B cell (primary cell): ENCODE measurements around the gene MYO9B. TPM values are rescaled to one million over a fixed set of nuclear protein-coding genes. Genes with fewer than 3 reads are reported as not detected.
"Not testable (repeated sequence)": the region's sequence is repeated elsewhere in the genome, so short reads cannot be mapped to it uniquely, and the experiment has no call there.

Source experiments
- ATAC-seq: fragments of 200-7000 bp; cut with Tn5 transposase; one replicate; pipeline ENCODE4 v1.10.0; 2021; ENCODE audit warnings: low read depth, mild to moderate bottlenecking, moderate number of reproducible peaks, moderate library complexity
- CTCF ChIA-PET: fragments of 350-600 bp; sonication (Branson Sonifier 250); formaldehyde crosslinking; loops from one replicate; lab custom pipeline; 2021; ENCODE audit warnings: antibody characterized with exemption, inconsistent platforms; lab: Charles Lee
- POLR2A ChIA-PET: fragments of 350-600 bp; sonication (Branson Sonifier 250); formaldehyde crosslinking; loops from one replicate; lab custom pipeline; 2021; ENCODE audit warnings: antibody characterized with exemption; lab: Charles Lee
- DNase-seq: peaks from one replicate; pipeline ENCODE4 v3.0.0; 2013
- H2AFZ ChIP-seq: 2 replicates; pipeline ENCODE4 v1.6.1; 2012; ENCODE audit warnings: mild to moderate bottlenecking, low read depth, low read length; ENCODE audit not compliant: insufficient read depth, poor library complexity, severe bottlenecking
- H3K27ac ChIP-seq, 2 donors: 1 replicate in 1 of 2; 2 replicates in 1 of 2; pipeline ENCODE4 v1.5.1; 2012 to 2013; ENCODE audit warnings: low read length in 2 of 2, mild to moderate bottlenecking in 2 of 2, moderate library complexity in 1 of 2
- H3K27me3 ChIP-seq, 4 experiments: fragments of 200-600 bp in 1 of 4; sonication (generic) in 1 of 4; replicated peaks in 1 of 4; 1 replicate in 2 of 4; 2 replicates in 2 of 4; pipeline versions ENCODE4 v1.6.1 to v1.7.0; 2013 to 2016; ENCODE audit warnings: low read length in 3 of 4, mild to moderate bottlenecking in 2 of 4, mixed read lengths in 1 of 4, moderate library complexity in 1 of 4; ENCODE audit not compliant: insufficient read depth in 4 of 4, control insufficient read depth in 3 of 4; ENCODE audit errors: control extremely low read depth in 1 of 4
- H3K36me3 ChIP-seq, 2 experiments: replicated peaks in 1 of 2; 1 replicate in 1 of 2; 2 replicates in 1 of 2; pipeline versions ENCODE4 v1.6.1 to v1.7.1; 2013; ENCODE audit warnings: low read length in 1 of 2; ENCODE audit not compliant: insufficient read depth in 2 of 2, control insufficient read depth in 1 of 2; ENCODE audit errors: control extremely low read depth in 1 of 2, extremely low read depth in 1 of 2
- H3K4me1 ChIP-seq, 2 donors: fragments of 200-600 bp in 1 of 2; sonication (generic) in 1 of 2; 1 replicate in 1 of 2; 2 replicates in 1 of 2; pipeline versions ENCODE4 v1.5.1 to v1.6.1; 2013 to 2017; ENCODE audit warnings: low read length in 2 of 2; ENCODE audit not compliant: control insufficient read depth in 2 of 2, insufficient read depth in 2 of 2
- H3K4me2 ChIP-seq: replicated peaks from 2 replicates; pipeline ENCODE3; 2012; ENCODE audit warnings: mild to moderate bottlenecking, low read depth, low read length; ENCODE audit not compliant: poor library complexity, severe bottlenecking
- H3K4me3 ChIP-seq, 5 experiments: fragments of 200-600 bp in 1 of 5; sonication (generic) in 1 of 5; 1 replicate in 3 of 5; 2 replicates in 2 of 5; pipeline versions ENCODE4 v1.5.1 to v1.7.0; 2011 to 2016; ENCODE audit warnings: low read length in 4 of 5, mild to moderate bottlenecking in 4 of 5, low read depth in 2 of 5, control low read depth in 1 of 5, moderate library complexity in 1 of 5; ENCODE audit not compliant: insufficient read depth in 1 of 5; ENCODE audit errors: control extremely low read depth in 1 of 5, extremely low read depth in 1 of 5
- H3K79me2 ChIP-seq: fragments of 200-600 bp; sonication (generic); one replicate; pipeline ENCODE4 v1.6.0; 2016; ENCODE audit warnings: low read length; ENCODE audit not compliant: control insufficient read depth, insufficient read depth
- H3K9ac ChIP-seq: fragments of 200-600 bp; sonication (generic); 2 replicates; pipeline ENCODE4 v1.6.1; 2017; ENCODE audit warnings: mild to moderate bottlenecking, low read length, moderate library complexity
- H3K9me3 ChIP-seq, 3 donors: one replicate each; pipeline versions ENCODE4 v1.6.1 to v1.7.1; 2013; ENCODE audit warnings: low read length in 2 of 3; ENCODE audit not compliant: control insufficient read depth in 2 of 3, insufficient read depth in 1 of 3; ENCODE audit errors: control extremely low read depth in 1 of 3
- H4K20me1 ChIP-seq: 2 replicates; pipeline ENCODE4 v1.6.0; 2012; ENCODE audit warnings: mild to moderate bottlenecking, low read length; ENCODE audit not compliant: insufficient read depth, control insufficient read depth, poor library complexity, severe bottlenecking
- H3K27ac Mint-ChIP-seq: one replicate; pipeline ENCODE4 v1.8.0; 2021; ENCODE audit warnings: mixed read lengths
- H3K27me3 Mint-ChIP-seq: one replicate; pipeline ENCODE4 v1.8.0; 2021; ENCODE audit warnings: mixed read lengths
- H3K4me1 Mint-ChIP-seq: one replicate; pipeline ENCODE4 v1.8.0; 2021; ENCODE audit warnings: mixed read lengths
- H3K4me3 Mint-ChIP-seq: one replicate; pipeline ENCODE4 v1.8.0; 2021; ENCODE audit warnings: mixed read lengths
- H3K9me3 Mint-ChIP-seq: one replicate; pipeline ENCODE4 v1.8.0; 2022; ENCODE audit warnings: mixed read lengths; ENCODE audit not compliant: insufficient read depth
- EZH2 ChIP-seq: IDR thresholded peaks from 2 replicates; pipeline ENCODE4 v1.6.1; 2012; ENCODE audit warnings: borderline replicate concordance, low read depth, mild to moderate bottlenecking, moderate library complexity, low read length; ENCODE audit not compliant: insufficient read depth, poor library complexity, severe bottlenecking
- WGBS: methylation state at CpG from one replicate; pipeline ENCODE4 v1.1.5; 2013; ENCODE audit warnings: missing lambda C conversion rate; ENCODE audit not compliant: insufficient coverage; 5-methylcytosine and 5-hydroxymethylcytosine counted together
- intact Hi-C: fragments of 100-400 bp; cut with micrococcal nuclease; formaldehyde crosslinking; loops from one replicate; pipeline ENCODE4 v1.10.0; 2022
- polyA plus RNA-seq: library from polyadenylated mRNA; depleted of rRNA; stranded (reverse); fragments of >200 nt; gene quantifications from 2 replicates; pipeline ENCODE4 v1.2.3, GENCODE V29; 2012
- total RNA-seq, 2 donors: library from RNA; stranded (reverse); fragments of 120-200 nt in 1 of 2; gene quantifications; 1 replicate in 1 of 2; 2 replicates in 1 of 2; pipeline versions ENCODE4 v1.2.3 to v1.2.4, GENCODE V29; 2013 to 2022
- TF ChIP-seq, protein P1 (sequence below): fragments of 200-600 bp; IDR thresholded peaks from one replicate; pipeline ENCODE4 v1.8.0; 2022; ENCODE audit warnings: antibody characterized with exemption, mild to moderate bottlenecking

Gene MYO9B
- total and polyA plus RNA-seq, 2 donors (not counting 1 experiment from before 2014, with no cell fraction given) = 256 to 273 TPM

DNA sequence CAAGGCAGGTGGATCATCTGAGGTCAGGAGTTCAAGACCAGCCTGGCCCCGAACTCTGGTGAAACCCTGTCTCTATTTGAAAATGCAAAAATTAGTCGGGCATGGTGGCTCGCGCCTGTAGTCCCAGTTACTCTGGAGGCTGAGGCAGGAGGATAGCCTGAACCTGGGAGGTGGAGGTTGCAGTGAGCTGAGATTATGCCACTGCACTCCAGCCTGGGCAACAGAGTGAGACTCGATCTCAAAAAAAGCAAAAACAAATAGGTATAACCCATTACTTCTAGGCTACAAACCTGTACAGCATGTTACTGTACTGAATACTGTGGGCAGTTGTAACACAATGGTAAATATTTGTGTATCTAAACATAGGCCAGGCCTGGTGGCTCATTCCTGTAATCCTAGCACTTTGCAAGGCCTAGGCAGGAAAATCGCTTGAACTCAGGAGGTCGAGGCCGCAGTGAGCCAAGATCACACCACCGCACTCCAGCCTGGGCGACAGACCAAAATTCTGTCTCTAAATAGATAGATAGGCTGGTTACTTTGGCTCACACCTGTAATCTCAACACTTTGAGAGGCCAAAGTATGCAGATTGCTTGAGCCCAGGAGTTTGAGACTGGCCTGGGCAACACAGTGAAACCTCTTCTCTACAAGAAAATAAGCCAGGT is 63.5 kb downstream of the MYO9B start:
- Histone ChIP-seq H4K20me1 (peaks cover 50% of the 10 kb centered on the region), H3K4me3 (no peak overlapping the region), H2AFZ (no peak overlapping the region), H3K36me3 (peaks cover 0 to 32% of the 10 kb centered on the region in 2 experiments), H3K9ac (no peak overlapping the region), H3K9me3 (no peaks in the 10 kb centered on the region), H3K4me1 (peaks cover 26 to 27% of the 10 kb centered on the region in 2 donors), H3K4me2 (no peak overlapping the region), H3K27ac (no peak overlapping the region), H3K27me3 (no peaks in the 10 kb centered on the region), H3K79me2 (peaks cover 95% of the 10 kb centered on the region)
- ATAC-seq (no peak), DNase-seq (no peak)
- intact Hi-C loops = loop anchor here (5.0 kb wide), 2 partner anchors 43 to 88 kb away; partner anchors contain the start of gene OCEL1
- H3K4me3 Mint-ChIP-seq = no peak overlapping the region
- peaks cover 39% of the 10 kb centered on the region for H3K4me1 Mint-ChIP-seq
- ChIA-PET POLR2A (no interaction called here), CTCF (no interaction called here)
- H3K27me3 Mint-ChIP-seq = no peaks in the 10 kb centered on the region
- H3K9me3 Mint-ChIP-seq = no peaks in the 10 kb centered on the region
- TF ChIP-seq, protein P1, sequence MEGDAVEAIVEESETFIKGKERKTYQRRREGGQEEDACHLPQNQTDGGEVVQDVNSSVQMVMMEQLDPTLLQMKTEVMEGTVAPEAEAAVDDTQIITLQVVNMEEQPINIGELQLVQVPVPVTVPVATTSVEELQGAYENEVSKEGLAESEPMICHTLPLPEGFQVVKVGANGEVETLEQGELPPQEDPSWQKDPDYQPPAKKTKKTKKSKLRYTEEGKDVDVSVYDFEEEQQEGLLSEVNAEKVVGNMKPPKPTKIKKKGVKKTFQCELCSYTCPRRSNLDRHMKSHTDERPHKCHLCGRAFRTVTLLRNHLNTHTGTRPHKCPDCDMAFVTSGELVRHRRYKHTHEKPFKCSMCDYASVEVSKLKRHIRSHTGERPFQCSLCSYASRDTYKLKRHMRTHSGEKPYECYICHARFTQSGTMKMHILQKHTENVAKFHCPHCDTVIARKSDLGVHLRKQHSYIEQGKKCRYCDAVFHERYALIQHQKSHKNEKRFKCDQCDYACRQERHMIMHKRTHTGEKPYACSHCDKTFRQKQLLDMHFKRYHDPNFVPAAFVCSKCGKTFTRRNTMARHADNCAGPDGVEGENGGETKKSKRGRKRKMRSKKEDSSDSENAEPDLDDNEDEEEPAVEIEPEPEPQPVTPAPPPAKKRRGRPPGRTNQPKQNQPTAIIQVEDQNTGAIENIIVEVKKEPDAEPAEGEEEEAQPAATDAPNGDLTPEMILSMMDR = no peak
- no peak for TF ChIP-seq EZH2
- no peak overlapping the region for H3K27ac Mint-ChIP-seq
- WGBS = 93% methylated on average over 9 of the region's 10 CpGs

DNA sequence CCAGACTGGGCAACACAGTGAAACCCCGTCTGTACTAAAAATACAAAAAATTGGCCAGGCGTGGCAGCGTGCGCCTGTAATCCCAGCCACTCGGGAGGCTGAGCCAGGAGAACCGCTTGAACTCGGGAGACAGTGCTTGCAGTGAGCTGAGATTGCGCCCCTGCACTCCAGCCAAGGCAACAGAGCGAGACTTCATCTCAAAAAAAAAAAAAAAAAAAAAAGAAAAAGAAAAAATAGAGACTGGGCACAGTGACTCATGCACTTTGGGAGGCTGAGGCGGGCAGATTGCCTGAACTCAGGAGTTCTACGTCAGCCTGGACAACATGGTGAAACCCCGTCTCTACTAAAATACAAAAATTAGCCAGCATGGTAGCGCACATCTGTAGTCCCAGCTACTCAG is 69.2 kb downstream of the MYO9B start:
- CTCF ChIA-PET, H3K27me3 ChIP-seq, POLR2A ChIA-PET, H3K4me2 ChIP-seq, H3K4me1 Mint-ChIP-seq, H3K9ac ChIP-seq, ATAC-seq, H3K9me3 ChIP-seq, H3K4me3 Mint-ChIP-seq, H3K27ac Mint-ChIP-seq, H3K27me3 Mint-ChIP-seq, intact Hi-C loops, H3K4me1 ChIP-seq, H3K9me3 Mint-ChIP-seq, H3K27ac ChIP-seq, DNase-seq, H2AFZ ChIP-seq, H3K4me3 ChIP-seq: not testable (repeated sequence)
- WGBS = 96% methylated on average over 9 of the region's 13 CpGs
- Histone ChIP-seq H3K79me2 (peaks cover 96% of the 10 kb centered on the region), H4K20me1 (peaks cover 60% of the 10 kb centered on the region), H3K36me3 (peaks cover 2 to 57% of the 10 kb centered on the region in 2 experiments)
